Kidney (tissue), 14 donors: ENCODE measurements around the gene CALHM2. TPM values are rescaled to one million over a fixed set of nuclear protein-coding genes. Genes with fewer than 3 reads are reported as not detected.

Experiments
- DNase-seq, 5 donors: peaks; one replicate each; pipeline ENCODE4 v3.0.0-alpha.2; 2013 to 2020
- FAIRE-seq: peaks from 2 replicates; lab custom pipeline; 2012; peaks lifted over from hg19 to GRCh38; lab: Jason Lieb, UNC
- H3K27ac ChIP-seq, 2 donors: one replicate each; pipeline ENCODE4 v1.7.0; 2013; ENCODE audit warnings: low read depth in 2 of 2, low read length in 2 of 2, inconsistent platforms in 1 of 2
- H3K27me3 ChIP-seq: one replicate; pipeline ENCODE4 v1.7.1; 2013; ENCODE audit warnings: low read length, inconsistent platforms; ENCODE audit not compliant: control insufficient read depth, insufficient read depth
- H3K36me3 ChIP-seq, 3 donors: one replicate each; pipeline versions ENCODE4 v1.7.0 to v1.7.1; 2013; ENCODE audit warnings: low read length in 3 of 3, control low read depth in 1 of 3, inconsistent platforms in 1 of 3; ENCODE audit not compliant: insufficient read depth in 3 of 3, control insufficient read depth in 2 of 3
- H3K4me1 ChIP-seq, 3 donors: one replicate each; pipeline versions ENCODE4 v1.7.0 to v1.7.1; 2013; ENCODE audit warnings: low read length in 3 of 3, inconsistent platforms in 1 of 3, low read depth in 1 of 3; ENCODE audit not compliant: control insufficient read depth in 2 of 3, insufficient read depth in 2 of 3
- H3K4me3 ChIP-seq, 3 donors: one replicate each; pipeline versions ENCODE4 v1.7.0 to v1.8.1; 2013; ENCODE audit warnings: low read length in 3 of 3, control low read depth in 1 of 3, inconsistent platforms in 1 of 3
- H3K9ac ChIP-seq, 3 donors: one replicate each; pipeline versions ENCODE4 v1.7.0 to v1.7.1; 2013; ENCODE audit warnings: low read length in 3 of 3, control low read depth in 1 of 3, inconsistent platforms in 1 of 3
- H3K9me3 ChIP-seq, 3 donors: one replicate each; pipeline versions ENCODE4 v1.7.0 to v1.7.1; 2013; ENCODE audit warnings: low read length in 3 of 3, control low read depth in 1 of 3, inconsistent platforms in 1 of 3; ENCODE audit not compliant: control insufficient read depth in 2 of 3, insufficient read depth in 1 of 3
- intact Hi-C: fragments of 100-400 bp; cut with DNase I; formaldehyde crosslinking; loops from one replicate; pipeline ENCODE4 v1.11.1; 2022
- polyA plus RNA-seq: library from polyadenylated mRNA; stranded (reverse); fragments of 350-450 nt; fragmentation: Illumina TruSeq; extraction: RNeasy Lipid Tissue Mini Kit (QIAGEN cat#74804); gene quantifications from one replicate; pipeline ENCODE4 v1.2.3, GENCODE V29; 2014; ENCODE audit warnings: low read depth, low replicate concordance; ENCODE audit not compliant: insufficient read depth
- total RNA-seq: library from RNA; stranded (reverse); fragmentation: NEBNext Ultra II Directional; extraction: Animal tissue kit (Norgen Biotek cat#: 25700); gene quantifications from one replicate; pipeline ENCODE4 v1.2.1, GENCODE V29; 2021
- TF ChIP-seq, protein P1 (sequence below): IDR thresholded peaks from 3 replicates; pipeline ENCODE4 v1.5.1; 2012; ENCODE audit warnings: mild to moderate bottlenecking, moderate library complexity, borderline replicate concordance; ENCODE audit not compliant: insufficient read depth; ENCODE audit errors: extremely low read depth
- donor health status: control.
- donor health status: control.
- donor health status: control.
- donor health status: control.
- donor health status: control.
- donor health status: DM: yes; HTN: yes; CAD: no.
- donor health status: Normal renal cell carcinoma (clear cell type).

The CALHM2 gene
- total and polyA plus RNA-seq, 2 donors from 2014 or later = 8.0 to 26.0 TPM

DNA sequence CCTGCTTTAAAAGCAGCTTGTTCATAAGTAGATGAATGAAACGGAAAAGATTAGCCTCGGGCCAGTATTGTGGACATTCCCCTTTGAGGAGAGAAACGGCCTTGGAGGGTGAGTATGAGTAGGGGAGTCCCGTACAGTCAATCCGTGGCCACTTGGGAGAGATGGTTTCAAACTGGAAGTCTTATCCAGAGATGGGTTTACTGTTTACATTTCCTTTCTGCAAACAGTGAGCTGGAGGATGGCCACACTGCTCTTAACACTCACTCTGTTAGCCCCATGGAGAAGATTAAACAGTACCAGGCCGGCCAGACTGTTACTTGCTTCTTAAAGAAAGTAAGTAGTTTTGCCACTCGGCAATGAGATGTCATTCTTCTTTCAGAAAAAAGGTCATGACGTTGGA, 20.3 kb downstream of the CALHM2 start:
- no peak for FAIRE-seq

DNA sequence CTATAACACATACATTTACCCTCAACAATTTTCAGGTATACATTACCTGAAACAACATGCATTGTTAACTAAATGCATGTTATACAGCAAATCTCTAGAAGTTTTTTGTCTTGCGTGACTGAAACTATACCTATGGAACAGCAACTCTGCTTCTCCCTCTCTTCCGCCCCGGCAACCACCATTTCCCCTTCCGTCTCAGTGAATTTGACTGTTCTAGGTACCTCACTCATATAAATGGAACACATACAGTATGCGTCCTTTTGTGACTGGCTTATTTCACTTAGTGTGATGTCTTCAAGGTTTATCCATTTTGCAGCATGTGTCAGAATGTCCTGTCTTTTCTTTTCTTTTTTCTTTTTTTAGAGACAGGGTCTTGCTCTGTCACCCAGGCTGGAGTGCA, 22.5 kb downstream of the CALHM2 start:
- Histone ChIP-seq H3K27me3 (no peaks in the 10 kb centered on the region), H3K4me3 (no peak overlapping the region), H3K9me3 (no peaks in the 10 kb centered on the region), H3K36me3 (peaks cover 5 to 32% (median 24%) of the 10 kb centered on the region in 3 donors), H3K9ac (no peak overlapping the region), H3K27ac (no peak overlapping the region), H3K4me1 (no peaks in the 10 kb centered on the region)
- DNase-seq = no peak
- FAIRE-seq = no peak
- TF ChIP-seq, protein P1, sequence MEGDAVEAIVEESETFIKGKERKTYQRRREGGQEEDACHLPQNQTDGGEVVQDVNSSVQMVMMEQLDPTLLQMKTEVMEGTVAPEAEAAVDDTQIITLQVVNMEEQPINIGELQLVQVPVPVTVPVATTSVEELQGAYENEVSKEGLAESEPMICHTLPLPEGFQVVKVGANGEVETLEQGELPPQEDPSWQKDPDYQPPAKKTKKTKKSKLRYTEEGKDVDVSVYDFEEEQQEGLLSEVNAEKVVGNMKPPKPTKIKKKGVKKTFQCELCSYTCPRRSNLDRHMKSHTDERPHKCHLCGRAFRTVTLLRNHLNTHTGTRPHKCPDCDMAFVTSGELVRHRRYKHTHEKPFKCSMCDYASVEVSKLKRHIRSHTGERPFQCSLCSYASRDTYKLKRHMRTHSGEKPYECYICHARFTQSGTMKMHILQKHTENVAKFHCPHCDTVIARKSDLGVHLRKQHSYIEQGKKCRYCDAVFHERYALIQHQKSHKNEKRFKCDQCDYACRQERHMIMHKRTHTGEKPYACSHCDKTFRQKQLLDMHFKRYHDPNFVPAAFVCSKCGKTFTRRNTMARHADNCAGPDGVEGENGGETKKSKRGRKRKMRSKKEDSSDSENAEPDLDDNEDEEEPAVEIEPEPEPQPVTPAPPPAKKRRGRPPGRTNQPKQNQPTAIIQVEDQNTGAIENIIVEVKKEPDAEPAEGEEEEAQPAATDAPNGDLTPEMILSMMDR = no peak
- intact Hi-C loops = no loop called here

More for the DNA sequence above, 20.3 kb downstream of the CALHM2 start:
- Histone ChIP-seq H3K36me3 (peaks cover 3 to 30% (median 23%) of the 10 kb centered on the region in 3 donors), H3K4me1 (no peaks in the 10 kb centered on the region), H3K27me3 (no peaks in the 10 kb centered on the region), H3K27ac (no peak overlapping the region), H3K9me3 (no peaks in the 10 kb centered on the region), H3K9ac (no peak overlapping the region), H3K4me3 (no peak overlapping the region)
- DNase-seq = no peak
- TF ChIP-seq, protein P1 = no peak
- intact Hi-C loops = no loop called here

DNA sequence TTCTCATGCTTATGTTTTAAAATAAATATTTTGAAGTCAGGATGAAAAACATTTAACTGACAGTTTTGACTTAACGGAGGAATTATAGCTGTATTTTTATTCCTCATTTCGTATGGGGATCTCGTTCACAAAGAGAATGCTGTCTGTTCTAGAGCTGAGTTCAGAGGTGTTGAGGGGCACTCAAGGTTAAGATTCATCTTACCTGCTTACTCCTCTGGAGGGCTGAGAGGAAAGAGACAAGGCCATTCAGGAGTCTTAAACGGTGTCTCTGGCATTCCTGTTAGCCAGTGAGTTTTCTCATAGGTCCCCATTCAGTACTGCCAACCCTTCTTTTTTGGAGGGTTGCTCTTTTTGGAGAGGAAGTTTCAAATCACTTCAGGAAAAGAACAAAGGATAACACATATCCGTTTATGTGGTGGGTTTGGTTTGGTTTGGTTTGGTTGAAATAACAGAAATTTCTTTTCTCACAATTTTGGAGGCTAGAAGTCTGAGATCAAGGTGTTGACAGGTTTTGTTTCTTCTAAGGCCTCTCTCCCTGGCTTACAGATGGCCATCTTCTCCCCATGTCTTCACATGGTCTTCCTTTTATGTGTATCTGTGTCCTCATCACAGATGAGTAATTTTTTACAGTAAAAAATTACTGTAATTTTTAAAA, 23.1 kb downstream of the CALHM2 start:
- intact Hi-C loops = no loop called here
- H3K36me3 ChIP-seq = peaks cover 5 to 32% (median 30%) of the 10 kb centered on the region in 3 donors

More for the DNA sequence above, 23.1 kb downstream of the CALHM2 start:
- no peak overlapping the region for H3K27ac ChIP-seq
- no peaks in the 10 kb centered on the region for H3K9me3 ChIP-seq
- H3K9ac ChIP-seq = no peak overlapping the region
- H3K27me3 ChIP-seq = no peaks in the 10 kb centered on the region
- FAIRE-seq (no peak), DNase-seq (no peak)
- no peak overlapping the region for H3K4me3 ChIP-seq
- H3K4me1 ChIP-seq = no peaks in the 10 kb centered on the region
- TF ChIP-seq, protein P1 = no peak
